Fibroblast of mammary gland (primary cell): Measurements from ENCODE around the gene LUZP2.

ENCODE experiments used
- DNase-seq: peaks from one replicate; pipeline ENCODE4 v3.0.0-alpha.2; 2010; ENCODE audit warnings: low read depth
- H3K4me3 ChIP-seq: 2 replicates; pipeline ENCODE4 v1.5.1; 2011; ENCODE audit warnings: low read depth, mild to moderate bottlenecking, low read length, moderate library complexity; ENCODE audit not compliant: control insufficient read depth
- CTCF ChIP-seq: conservative IDR thresholded peaks from 2 replicates; pipeline ENCODE4 v1.5.1; 2011; ENCODE audit warnings: low read depth, low read length, inconsistent platforms; ENCODE audit not compliant: control insufficient read depth, insufficient read depth

The LUZP2 gene

GRCh38 chr11:25048632-25049031 lies 551.8 kb downstream of the LUZP2 start:
- H3K4me3 ChIP-seq = no peak overlapping the region
- no peak for TF ChIP-seq CTCF
- DNase-seq = no peak

GRCh38 chr11:25052844-25053243 lies 556.0 kb downstream of the LUZP2 start:
- no peak for TF ChIP-seq CTCF
- no peak for DNase-seq
- no peak overlapping the region for H3K4me3 ChIP-seq

- H3K4me3 ChIP-seq = no peak overlapping the region
- no peak for DNase-seq
- TF ChIP-seq CTCF = no peak
Measured at GRCh38 chr11:25057861-25058260, 561.0 kb downstream of the LUZP2 start.

- DNase-seq = peak; percentile 65
- no peak overlapping the region for H3K4me3 ChIP-seq
- TF ChIP-seq CTCF = no peak
Measured at GRCh38 chr11:25065746-25066145, 568.9 kb downstream of the LUZP2 start.

- TF ChIP-seq CTCF = no peak
- DNase-seq = no peak
- no peak overlapping the region for H3K4me3 ChIP-seq
Measured at GRCh38 chr11:25066706-25067105, 569.9 kb downstream of the LUZP2 start.

- TF ChIP-seq CTCF = no peak
- H3K4me3 ChIP-seq = no peak overlapping the region
- DNase-seq = no peak
Measured at GRCh38 chr11:25068451-25068850, 571.6 kb downstream of the LUZP2 start.

GRCh38 chr11:25094085-25094802 lies 597.4 kb downstream of the LUZP2 start:
- H3K4me3 ChIP-seq = no peak overlapping the region
- no peak for DNase-seq
- TF ChIP-seq CTCF = no peak
